Ovary (tissue), 9 donors: ENCODE measurements around the gene SLC25A39. TPM values are rescaled to one million over a fixed set of nuclear protein-coding genes. Genes with fewer than 3 reads are reported as not detected.

Experiments
- DNase-seq, 5 donors: peaks; one replicate each; pipeline ENCODE4 v3.0.0-alpha.2; 2019 to 2020
- H3K27ac ChIP-seq, 2 donors: fragments of 200-600 bp; one replicate each; pipeline versions ENCODE4 v1.5.1 to v1.8.0; 2019 to 2022
- H3K27me3 ChIP-seq: fragments of 200-600 bp; one replicate; pipeline ENCODE4 v1.8.0; 2022
- H3K36me3 ChIP-seq: fragments of 200-600 bp; sonication (generic); one replicate; pipeline ENCODE4 v1.5.1; 2019
- H3K4me1 ChIP-seq: one replicate; pipeline ENCODE4 v1.8.1; 2013; ENCODE audit warnings: mild to moderate bottlenecking, moderate library complexity; ENCODE audit not compliant: insufficient read depth
- H3K4me3 ChIP-seq: fragments of 200-600 bp; sonication (generic); one replicate; pipeline ENCODE4 v1.5.1; 2017
- H3K9me3 ChIP-seq, 2 donors: fragments of 200-600 bp in 1 of 2; sonication (generic) in 1 of 2; one replicate each; pipeline versions ENCODE4 v1.5.1 to v1.8.1; 2013 to 2019; ENCODE audit warnings: mild to moderate bottlenecking in 1 of 2, moderate library complexity in 1 of 2
- EP300 ChIP-seq: sonication (generic); formaldehyde crosslinking; IDR thresholded peaks from one replicate; pipeline ENCODE4 v1.6.1; 2017; ENCODE audit warnings: antibody characterized with exemption
- POLR2A ChIP-seq: fragments of 450-650 bp; IDR thresholded peaks from one replicate; pipeline ENCODE4 v1.6.1; 2017; ENCODE audit warnings: antibody characterized with exemption, mild to moderate bottlenecking, moderate library complexity
- WGBS, 3 donors: extraction: QIAGEN DNeasy Blood & Tissue Kit in 1 of 3; methylation state at CpG; one replicate each; pipeline versions ENCODE4 v1.1.5 to v1.1.7; 2013 to 2017; 5-methylcytosine and 5-hydroxymethylcytosine counted together
- intact Hi-C, 4 donors: fragments of 100-400 bp; cut with DNase I; formaldehyde crosslinking; loops; one replicate each; pipeline versions ENCODE4 v1.11.0 to v1.15.1; 2022 to 2023
- polyA plus RNA-seq, 2 donors: library from polyadenylated mRNA; stranded (reverse); fragments of 200-250 nt in 1 of 2; fragments of 350-450 nt in 1 of 2; fragmentation: Illumina TruSeq in 1 of 2; extraction: RNeasy Lipid Tissue Mini Kit (QIAGEN cat#74804) in 1 of 2; gene quantifications; one replicate each; pipeline ENCODE4 v1.2.3, GENCODE V29; 2013 to 2014
- total RNA-seq, 7 donors: library from RNA; depleted of rRNA in 2 of 7; stranded (reverse); fragments of >200 nt in 2 of 7; fragmentation: NEBNext Ultra II Directional in 3 of 7; extraction: Animal tissue kit (Norgen Biotek cat#: 25700) in 3 of 7; gene quantifications; one replicate each; pipeline versions ENCODE4 v1.1.0 to v1.2.4, GENCODE V29; 2016 to 2023
- TF ChIP-seq, protein P1 (sequence below), 3 donors: fragments of 450-650 bp in 2 of 3; fragments of 200-600 bp in 1 of 3; IDR thresholded peaks; one replicate each; pipeline versions ENCODE4 v1.5.1 to v1.8.0; 2016 to 2022; ENCODE audit warnings: antibody characterized with exemption in 3 of 3, mild to moderate bottlenecking in 1 of 3
- donor health status: DM: no; HTN: no; CAD: no; lungs with moderate emphysema.
- donor health status: DM: no; HTN: no; CAD: no.
- donor health status: Bipolar disorder and iron deficiency.
- donor health status: DM: yes; HTN: yes; CAD: no.
- donor health status: DM: no; HTN: no; CAD: no.
- donor health status: DM: yes; HTN: yes; CAD: no.

SLC25A39 gene
- total and polyA plus RNA-seq, 9 donors, result 15.9 to 111 (median 63.8) TPM

DNA sequence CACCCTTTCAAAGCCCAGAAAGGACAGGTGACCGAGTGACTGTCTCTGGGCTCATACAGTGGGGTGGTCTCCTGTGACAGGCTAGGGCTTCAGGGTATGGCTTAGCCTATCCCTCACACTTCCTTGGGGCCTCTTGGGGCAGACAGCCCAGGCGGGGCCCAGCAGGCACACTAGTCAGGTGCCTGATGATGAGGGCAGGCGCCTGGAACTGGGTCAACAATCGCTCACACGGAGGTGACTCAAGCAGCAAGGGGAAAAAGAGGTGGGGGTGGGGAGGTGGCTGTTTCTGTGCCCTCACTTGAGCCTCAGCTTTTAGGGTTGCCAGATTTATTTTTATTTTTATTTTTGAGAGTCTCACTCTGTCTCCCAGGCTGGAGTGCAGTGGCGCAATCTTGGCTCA, 14.1 kb upstream of the SLC25A39 start:
- no peaks in the 10 kb centered on the region for H3K9me3 ChIP-seq
- intact Hi-C loops, result loop anchor here in 1 of 4 donors (5.0 kb wide), 1 partner anchor 196 kb away; the partner anchor contains the start of gene HROB
- WGBS, 3 donors, result 65 to 66% (median 66%) methylated on average over 6 of the region's 6 CpGs
- no peak overlapping the region for H3K4me3 ChIP-seq
- H3K27me3 ChIP-seq, result no peaks in the 10 kb centered on the region
- DNase-seq, result no peak
- H3K4me1 ChIP-seq, result no peaks in the 10 kb centered on the region
- H3K36me3 ChIP-seq, result no peaks in the 10 kb centered on the region
- H3K27ac ChIP-seq, result no peak overlapping the region
- TF ChIP-seq EP300 (no peak), POLR2A (no peak)
- TF ChIP-seq, protein P1, sequence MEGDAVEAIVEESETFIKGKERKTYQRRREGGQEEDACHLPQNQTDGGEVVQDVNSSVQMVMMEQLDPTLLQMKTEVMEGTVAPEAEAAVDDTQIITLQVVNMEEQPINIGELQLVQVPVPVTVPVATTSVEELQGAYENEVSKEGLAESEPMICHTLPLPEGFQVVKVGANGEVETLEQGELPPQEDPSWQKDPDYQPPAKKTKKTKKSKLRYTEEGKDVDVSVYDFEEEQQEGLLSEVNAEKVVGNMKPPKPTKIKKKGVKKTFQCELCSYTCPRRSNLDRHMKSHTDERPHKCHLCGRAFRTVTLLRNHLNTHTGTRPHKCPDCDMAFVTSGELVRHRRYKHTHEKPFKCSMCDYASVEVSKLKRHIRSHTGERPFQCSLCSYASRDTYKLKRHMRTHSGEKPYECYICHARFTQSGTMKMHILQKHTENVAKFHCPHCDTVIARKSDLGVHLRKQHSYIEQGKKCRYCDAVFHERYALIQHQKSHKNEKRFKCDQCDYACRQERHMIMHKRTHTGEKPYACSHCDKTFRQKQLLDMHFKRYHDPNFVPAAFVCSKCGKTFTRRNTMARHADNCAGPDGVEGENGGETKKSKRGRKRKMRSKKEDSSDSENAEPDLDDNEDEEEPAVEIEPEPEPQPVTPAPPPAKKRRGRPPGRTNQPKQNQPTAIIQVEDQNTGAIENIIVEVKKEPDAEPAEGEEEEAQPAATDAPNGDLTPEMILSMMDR (IDR thresholded peaks at IDR 0.05), result no peak

DNA sequence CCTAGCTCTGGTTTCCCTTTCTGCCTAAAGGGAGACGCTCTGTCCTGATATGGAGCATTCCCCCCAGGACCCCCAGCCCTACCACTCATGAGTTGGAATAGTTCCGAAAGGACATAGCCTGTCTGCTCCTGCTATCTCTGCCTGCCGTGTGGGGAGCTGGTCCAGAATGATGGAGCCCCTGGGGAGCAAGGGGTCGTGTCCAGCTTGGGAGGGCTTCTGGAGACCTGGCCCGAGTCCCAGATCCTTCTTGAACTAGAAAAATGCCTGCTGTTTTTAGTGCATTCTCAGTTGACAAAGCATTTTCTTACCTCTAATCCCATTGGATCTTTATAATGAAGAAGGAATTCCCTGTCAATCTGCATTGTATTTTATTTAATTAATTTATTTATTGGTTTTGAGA, 11.3 kb upstream of the SLC25A39 start:
- H3K4me3 ChIP-seq, result no peak overlapping the region
- H3K27ac ChIP-seq, result no peak overlapping the region
- H3K36me3 ChIP-seq, result no peaks in the 10 kb centered on the region
- H3K4me1 ChIP-seq, result peaks cover 1% of the 10 kb centered on the region
- TF ChIP-seq EP300 (no peak), POLR2A (no peak)
- TF ChIP-seq, protein P1 (IDR thresholded peaks at IDR 0.05), result no peak
- intact Hi-C loops, result loop anchor here in 1 of 4 donors (5.0 kb wide), 1 partner anchor 194 kb away; the partner anchor contains the start of gene HROB
- H3K27me3 ChIP-seq, result no peaks in the 10 kb centered on the region
- no peaks in the 10 kb centered on the region for H3K9me3 ChIP-seq
- 5 to 16% (median 10%) methylated on average over 5 of the region's 5 CpGs for WGBS, 3 donors
- no peak for DNase-seq

DNA sequence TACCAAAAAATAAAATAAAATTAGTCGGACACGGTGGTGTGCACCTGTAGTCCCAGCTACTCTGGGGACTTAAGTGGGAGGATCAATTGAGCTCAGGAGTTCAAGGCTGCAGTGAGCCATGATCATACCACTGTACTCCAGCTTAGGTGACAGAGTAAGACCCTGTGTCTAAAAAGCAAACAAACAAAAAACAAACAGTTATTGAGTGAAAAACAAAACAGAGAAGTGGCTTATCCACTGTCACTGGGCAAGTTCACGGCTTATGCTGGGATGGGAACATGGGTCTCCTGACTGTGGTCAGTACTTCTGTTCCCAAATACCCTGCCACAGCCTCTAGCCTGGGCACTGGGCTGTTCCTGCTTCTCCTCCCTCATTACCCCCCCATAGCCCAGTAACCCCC, 10.9 kb upstream of the SLC25A39 start:
- intact Hi-C loops, result loop anchor here in 1 of 4 donors (5.0 kb wide), 1 partner anchor 193 kb away; the partner anchor contains the start of gene HROB
- TF ChIP-seq POLR2A, result no peak
- TF ChIP-seq, protein P1 (IDR thresholded peaks at IDR 0.05), result no peak
- TF ChIP-seq EP300, result no peak
- 26 to 38% (median 36%) methylated on average over 3 of the region's 3 CpGs for WGBS, 3 donors
- no peak for DNase-seq
- Histone ChIP-seq H3K27me3 (no peaks in the 10 kb centered on the region), H3K27ac (no peak overlapping the region), H3K4me1 (peaks cover 1% of the 10 kb centered on the region), H3K36me3 (no peaks in the 10 kb centered on the region), H3K9me3 (no peaks in the 10 kb centered on the region), H3K4me3 (no peak overlapping the region)

DNA sequence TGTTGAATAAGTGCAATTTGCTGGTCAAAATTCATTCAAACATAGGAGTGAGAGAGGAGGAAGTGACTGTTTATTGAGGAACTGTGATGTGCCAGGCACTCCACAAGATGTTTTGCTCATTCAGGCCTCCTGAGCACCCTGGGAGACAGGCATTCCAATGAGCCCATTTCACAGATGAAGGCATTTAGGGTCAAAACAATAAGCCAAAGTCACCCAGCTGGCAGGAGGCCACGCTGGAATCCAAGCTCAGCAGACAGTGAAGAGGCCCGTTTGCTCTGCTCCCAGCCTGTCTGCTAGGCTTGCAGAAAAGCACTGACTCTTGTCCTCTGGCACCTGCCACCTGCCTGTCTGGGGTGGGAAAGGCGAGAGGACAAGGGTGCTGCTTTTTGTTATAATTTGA, 10.1 kb upstream of the SLC25A39 start:
- no peak overlapping the region for H3K4me3 ChIP-seq
- intact Hi-C loops, result loop anchor here in 1 of 4 donors (5.0 kb wide), 2 partner anchors 122 to 192 kb away; partner anchors contain the start of gene HROB
- H3K9me3 ChIP-seq, result no peaks in the 10 kb centered on the region
- DNase-seq, result no peak
- 42 to 53% (median 48%) methylated on average over 3 of the region's 3 CpGs for WGBS, 3 donors
- peaks cover 1% of the 10 kb centered on the region for H3K4me1 ChIP-seq
- H3K27ac ChIP-seq, result no peak overlapping the region
- no peaks in the 10 kb centered on the region for H3K27me3 ChIP-seq
- no peak for TF ChIP-seq EP300
- no peaks in the 10 kb centered on the region for H3K36me3 ChIP-seq

DNA sequence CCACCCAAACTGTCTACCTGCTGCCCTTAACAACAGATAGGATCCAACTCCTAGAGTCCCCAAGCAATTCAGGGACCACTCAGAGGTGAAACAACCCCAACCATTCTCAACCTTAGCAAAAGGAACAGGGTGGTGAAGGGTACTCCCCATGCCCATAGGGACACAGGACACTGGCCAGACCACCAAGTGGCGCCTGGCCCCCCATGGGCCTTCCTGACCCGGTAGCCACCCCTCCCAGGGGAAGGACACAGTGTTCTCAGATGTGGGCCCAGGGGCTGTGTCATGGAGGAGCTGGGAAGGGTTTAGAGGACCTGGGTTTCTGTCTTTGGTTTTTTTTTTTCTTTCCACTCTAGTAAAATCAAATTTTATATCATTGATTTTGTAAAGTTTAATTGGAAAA, 9.7 kb upstream of the SLC25A39 start:
- TF ChIP-seq, protein P1 (IDR thresholded peaks at IDR 0.05), result no peak
- no peak for TF ChIP-seq EP300
- TF ChIP-seq POLR2A, result no peak
- 55 to 71% (median 62%) methylated on average over 2 of the region's 2 CpGs for WGBS, 3 donors
- peaks cover 1% of the 10 kb centered on the region for H3K4me1 ChIP-seq
- no peak overlapping the region for H3K4me3 ChIP-seq
- H3K27ac ChIP-seq, result no peak overlapping the region
- H3K9me3 ChIP-seq, result no peaks in the 10 kb centered on the region
- DNase-seq, result no peak
- H3K27me3 ChIP-seq, result no peaks in the 10 kb centered on the region
- intact Hi-C loops, result loop anchor here in 1 of 4 donors (5.0 kb wide), 1 partner anchor 122 kb away; no protein-coding TSS in a partner anchor
- H3K36me3 ChIP-seq, result no peaks in the 10 kb centered on the region
